Mammary epithelial cell (primary cell): ENCODE measurements around the gene SYT17.

Experiments
- EZH2 ChIP-seq: IDR thresholded peaks from 2 replicates; pipeline ENCODE4 v1.6.1; 2012; ENCODE audit warnings: low read length, inconsistent platforms, borderline replicate concordance
- TF ChIP-seq, protein P1 (sequence below), 2 donors: IDR thresholded peaks in 1 of 2; conservative IDR thresholded peaks in 1 of 2; 2 replicates each; pipeline ENCODE4 v1.5.1; 2011 to 2012; ENCODE audit warnings: inconsistent platforms in 2 of 2, low read length in 2 of 2, mild to moderate bottlenecking in 2 of 2, control low read depth in 1 of 2, low read depth in 1 of 2; ENCODE audit not compliant: insufficient read depth in 1 of 2; ENCODE audit errors: extremely low read depth in 1 of 2

GRCh38 chr16:19131825-19132218 lies 36.2 kb upstream of the SYT17 start:
- TF ChIP-seq, protein P1, sequence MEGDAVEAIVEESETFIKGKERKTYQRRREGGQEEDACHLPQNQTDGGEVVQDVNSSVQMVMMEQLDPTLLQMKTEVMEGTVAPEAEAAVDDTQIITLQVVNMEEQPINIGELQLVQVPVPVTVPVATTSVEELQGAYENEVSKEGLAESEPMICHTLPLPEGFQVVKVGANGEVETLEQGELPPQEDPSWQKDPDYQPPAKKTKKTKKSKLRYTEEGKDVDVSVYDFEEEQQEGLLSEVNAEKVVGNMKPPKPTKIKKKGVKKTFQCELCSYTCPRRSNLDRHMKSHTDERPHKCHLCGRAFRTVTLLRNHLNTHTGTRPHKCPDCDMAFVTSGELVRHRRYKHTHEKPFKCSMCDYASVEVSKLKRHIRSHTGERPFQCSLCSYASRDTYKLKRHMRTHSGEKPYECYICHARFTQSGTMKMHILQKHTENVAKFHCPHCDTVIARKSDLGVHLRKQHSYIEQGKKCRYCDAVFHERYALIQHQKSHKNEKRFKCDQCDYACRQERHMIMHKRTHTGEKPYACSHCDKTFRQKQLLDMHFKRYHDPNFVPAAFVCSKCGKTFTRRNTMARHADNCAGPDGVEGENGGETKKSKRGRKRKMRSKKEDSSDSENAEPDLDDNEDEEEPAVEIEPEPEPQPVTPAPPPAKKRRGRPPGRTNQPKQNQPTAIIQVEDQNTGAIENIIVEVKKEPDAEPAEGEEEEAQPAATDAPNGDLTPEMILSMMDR (conservative IDR thresholded peaks at IDR 0.05 in 1 of 2, IDR thresholded peaks at IDR 0.05 in 1 of 2; ENCODE audit: extremely low read depth in 1 of 2, insufficient read depth in 1 of 2, low read depth in 1 of 2, low read length in 2 of 2) = no peak
- no peak for TF ChIP-seq EZH2
